ENCODE data around the gene KRAS.

Gene KRAS

DNA sequence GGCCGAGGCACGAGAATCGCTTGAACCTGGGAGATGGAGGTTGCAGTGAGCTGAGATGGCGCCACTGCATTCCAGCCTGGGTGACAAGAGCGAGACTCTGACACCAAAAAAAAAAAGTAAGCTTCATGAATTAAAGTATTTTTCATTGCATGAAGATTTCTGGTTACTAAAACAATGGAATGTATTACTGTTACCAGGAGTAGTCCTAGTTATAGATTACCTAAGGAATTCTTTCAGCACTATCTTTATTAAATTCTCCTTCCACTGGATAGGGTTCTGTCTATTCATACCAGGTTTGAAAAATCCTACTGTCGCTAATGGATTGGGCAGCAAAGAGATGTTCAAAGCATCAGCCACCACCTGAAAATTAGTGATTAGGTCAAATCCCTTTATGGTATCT, 43.3 kb downstream of the KRAS start:
- no peak for ATAC-seq
- TF ChIP-seq ZC3H10 (CRISPR knock-in tag; IDR thresholded peaks at IDR 0.05) = no peak

- ATAC-seq = no peak
- TF ChIP-seq ZNF70 (CRISPR knock-in tag; IDR thresholded peaks at IDR 0.05) (no peak), PPARA (CRISPR knock-in tag; IDR thresholded peaks at IDR 0.05; ENCODE audit: borderline replicate concordance) (no peak), ISL1 (CRISPR knock-in tag; IDR thresholded peaks at IDR 0.05) (no peak), BACH2 (CRISPR knock-in tag; IDR thresholded peaks at IDR 0.05; ENCODE audit: borderline replicate concordance) (no peak), CSRNP3 (CRISPR knock-in tag; IDR thresholded peaks at IDR 0.05) (no peak), TOX (CRISPR knock-in tag; IDR thresholded peaks at IDR 0.05; ENCODE audit: borderline replicate concordance) (no peak), RARB (CRISPR knock-in tag; IDR thresholded peaks at IDR 0.05) (no peak), SNAI2 (CRISPR knock-in tag; IDR thresholded peaks at IDR 0.05) (no peak), ZNF565 (CRISPR knock-in tag; conservative IDR thresholded peaks at IDR 0.05; ENCODE audit: low read depth) (no peak), ZFP30 (CRISPR knock-in tag; IDR thresholded peaks at IDR 0.05) (no peak), PATZ1 (CRISPR knock-in tag; IDR thresholded peaks at IDR 0.05; ENCODE audit: borderline replicate concordance) (no peak)
- TF ChIP-seq, protein P1, sequence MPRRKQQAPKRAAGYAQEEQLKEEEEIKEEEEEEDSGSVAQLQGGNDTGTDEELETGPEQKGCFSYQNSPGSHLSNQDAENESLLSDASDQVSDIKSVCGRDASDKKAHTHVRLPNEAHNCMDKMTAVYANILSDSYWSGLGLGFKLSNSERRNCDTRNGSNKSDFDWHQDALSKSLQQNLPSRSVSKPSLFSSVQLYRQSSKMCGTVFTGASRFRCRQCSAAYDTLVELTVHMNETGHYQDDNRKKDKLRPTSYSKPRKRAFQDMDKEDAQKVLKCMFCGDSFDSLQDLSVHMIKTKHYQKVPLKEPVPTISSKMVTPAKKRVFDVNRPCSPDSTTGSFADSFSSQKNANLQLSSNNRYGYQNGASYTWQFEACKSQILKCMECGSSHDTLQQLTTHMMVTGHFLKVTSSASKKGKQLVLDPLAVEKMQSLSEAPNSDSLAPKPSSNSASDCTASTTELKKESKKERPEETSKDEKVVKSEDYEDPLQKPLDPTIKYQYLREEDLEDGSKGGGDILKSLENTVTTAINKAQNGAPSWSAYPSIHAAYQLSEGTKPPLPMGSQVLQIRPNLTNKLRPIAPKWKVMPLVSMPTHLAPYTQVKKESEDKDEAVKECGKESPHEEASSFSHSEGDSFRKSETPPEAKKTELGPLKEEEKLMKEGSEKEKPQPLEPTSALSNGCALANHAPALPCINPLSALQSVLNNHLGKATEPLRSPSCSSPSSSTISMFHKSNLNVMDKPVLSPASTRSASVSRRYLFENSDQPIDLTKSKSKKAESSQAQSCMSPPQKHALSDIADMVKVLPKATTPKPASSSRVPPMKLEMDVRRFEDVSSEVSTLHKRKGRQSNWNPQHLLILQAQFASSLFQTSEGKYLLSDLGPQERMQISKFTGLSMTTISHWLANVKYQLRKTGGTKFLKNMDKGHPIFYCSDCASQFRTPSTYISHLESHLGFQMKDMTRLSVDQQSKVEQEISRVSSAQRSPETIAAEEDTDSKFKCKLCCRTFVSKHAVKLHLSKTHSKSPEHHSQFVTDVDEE (CRISPR knock-in tag; IDR thresholded peaks at IDR 0.05) = no peak
- TF ChIP-seq, protein P2, sequence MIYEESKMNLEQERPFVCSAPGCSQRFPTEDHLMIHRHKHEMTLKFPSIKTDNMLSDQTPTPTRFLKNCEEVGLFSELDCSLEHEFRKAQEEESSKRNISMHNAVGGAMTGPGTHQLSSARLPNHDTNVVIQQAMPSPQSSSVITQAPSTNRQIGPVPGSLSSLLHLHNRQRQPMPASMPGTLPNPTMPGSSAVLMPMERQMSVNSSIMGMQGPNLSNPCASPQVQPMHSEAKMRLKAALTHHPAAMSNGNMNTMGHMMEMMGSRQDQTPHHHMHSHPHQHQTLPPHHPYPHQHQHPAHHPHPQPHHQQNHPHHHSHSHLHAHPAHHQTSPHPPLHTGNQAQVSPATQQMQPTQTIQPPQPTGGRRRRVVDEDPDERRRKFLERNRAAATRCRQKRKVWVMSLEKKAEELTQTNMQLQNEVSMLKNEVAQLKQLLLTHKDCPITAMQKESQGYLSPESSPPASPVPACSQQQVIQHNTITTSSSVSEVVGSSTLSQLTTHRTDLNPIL (CRISPR knock-in tag; IDR thresholded peaks at IDR 0.05; ENCODE audit: low read depth) = no peak
- TF ChIP-seq, protein P3, sequence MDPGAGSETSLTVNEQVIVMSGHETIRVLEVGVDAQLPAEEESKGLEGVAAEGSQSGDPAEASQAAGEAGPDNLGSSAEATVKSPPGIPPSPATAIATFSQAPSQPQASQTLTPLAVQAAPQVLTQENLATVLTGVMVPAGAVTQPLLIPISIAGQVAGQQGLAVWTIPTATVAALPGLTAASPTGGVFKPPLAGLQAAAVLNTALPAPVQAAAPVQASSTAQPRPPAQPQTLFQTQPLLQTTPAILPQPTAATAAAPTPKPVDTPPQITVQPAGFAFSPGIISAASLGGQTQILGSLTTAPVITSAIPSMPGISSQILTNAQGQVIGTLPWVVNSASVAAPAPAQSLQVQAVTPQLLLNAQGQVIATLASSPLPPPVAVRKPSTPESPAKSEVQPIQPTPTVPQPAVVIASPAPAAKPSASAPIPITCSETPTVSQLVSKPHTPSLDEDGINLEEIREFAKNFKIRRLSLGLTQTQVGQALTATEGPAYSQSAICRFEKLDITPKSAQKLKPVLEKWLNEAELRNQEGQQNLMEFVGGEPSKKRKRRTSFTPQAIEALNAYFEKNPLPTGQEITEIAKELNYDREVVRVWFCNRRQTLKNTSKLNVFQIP (CRISPR knock-in tag; IDR thresholded peaks at IDR 0.05; ENCODE audit: borderline replicate concordance, low read depth) = no peak
Observed at GRCh38 chr12:25202137-25202536, 48.6 kb downstream of the KRAS start.

DNA sequence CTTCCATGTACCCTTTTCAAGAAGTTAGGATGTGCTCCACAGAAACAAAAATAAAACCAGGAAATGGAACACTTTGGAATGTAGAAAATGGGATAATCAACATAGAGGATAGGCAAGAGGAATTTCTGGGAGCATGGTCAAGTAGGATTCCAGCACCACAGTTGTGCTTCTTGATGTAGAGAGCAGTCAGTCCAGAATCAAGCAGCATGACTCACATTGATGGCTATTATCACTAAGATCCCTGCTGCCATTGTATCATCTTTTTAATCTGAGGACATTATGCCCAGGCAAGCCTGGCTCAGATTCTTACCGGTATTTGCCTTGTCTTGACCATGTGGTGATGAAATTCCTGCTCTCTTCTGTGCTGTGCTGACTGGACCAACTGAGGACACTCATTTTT, 50.0 kb downstream of the KRAS start:
- ATAC-seq = peak; percentile 83
- TF ChIP-seq TOX (CRISPR knock-in tag; IDR thresholded peaks at IDR 0.05; ENCODE audit: borderline replicate concordance) (no peak), ZFP30 (CRISPR knock-in tag; IDR thresholded peaks at IDR 0.05) (no peak), ZNF8 (CRISPR knock-in tag; IDR thresholded peaks at IDR 0.05) (no peak), PPARA (CRISPR knock-in tag; IDR thresholded peaks at IDR 0.05; ENCODE audit: borderline replicate concordance) (no peak), SNAI2 (CRISPR knock-in tag; IDR thresholded peaks at IDR 0.05) (no peak), CSDC2 (CRISPR knock-in tag; IDR thresholded peaks at IDR 0.05) (no peak), ISL1 (CRISPR knock-in tag; IDR thresholded peaks at IDR 0.05) (peak; percentile 56), ESRRG (CRISPR knock-in tag; IDR thresholded peaks at IDR 0.05) (no peak), PATZ1 (CRISPR knock-in tag; IDR thresholded peaks at IDR 0.05; ENCODE audit: borderline replicate concordance) (0 out of 2 replicates have a peak, but pooled peaks have one; percentile 10), GLIS3 (CRISPR knock-in tag; IDR thresholded peaks at IDR 0.05) (no peak), ZC3H10 (CRISPR knock-in tag; IDR thresholded peaks at IDR 0.05) (no peak), ZNF70 (CRISPR knock-in tag; IDR thresholded peaks at IDR 0.05) (no peak), ZFP3 (CRISPR knock-in tag; IDR thresholded peaks at IDR 0.05) (0 out of 2 replicates have a peak, but pooled peaks have one; percentile 53), BACH2 (CRISPR knock-in tag; IDR thresholded peaks at IDR 0.05; ENCODE audit: borderline replicate concordance) (no peak), TCF4 (CRISPR knock-in tag; IDR thresholded peaks at IDR 0.05; ENCODE audit: borderline replicate concordance) (no peak), ARNTL (CRISPR knock-in tag; IDR thresholded peaks at IDR 0.05; ENCODE audit: borderline replicate concordance, low read depth) (no peak)
- TF ChIP-seq, protein P1 (CRISPR knock-in tag; IDR thresholded peaks at IDR 0.05) = no peak
- TF ChIP-seq, protein P2 (CRISPR knock-in tag; IDR thresholded peaks at IDR 0.05; ENCODE audit: low read depth) = no peak

Measured in SK-N-SH treated with all-trans-retinoic acid at 6 μM for 48 hours (cell line).